HG03432 (cell line): ENCODE results near the gene TMBIM6.
"Not testable (repeated sequence)": the region's sequence is repeated elsewhere in the genome, so short reads cannot be mapped to it uniquely, and the experiment has no call there.

Experiments used
- ATAC-seq: cut with Tn5 transposase; IDR thresholded peaks from one replicate; pipeline ENCODE4 v1.9.1; 2021; ENCODE audit warnings: mild to moderate bottlenecking, moderate library complexity; ENCODE audit not compliant: unreplicated experiment

TMBIM6 gene

GRCh38 chr12:49740930-49741881 lies at the start of gene TMBIM6:
Gene TMBIM6 (plus strand): TSS chr12:49741557. CDS start chr12:49752494, 10,937 bp downstream.
- ATAC-seq, result peak; percentile 94

GRCh38 chr12:49692851-49693250 lies 48.5 kb upstream of the TMBIM6 start:
- no peak for ATAC-seq

GRCh38 chr12:49693931-49694444 lies 47.4 kb upstream of the TMBIM6 start:
- ATAC-seq, result no peak

GRCh38 chr12:49696723-49697122 lies 44.6 kb upstream of the TMBIM6 start:
- ATAC-seq, result no peak

GRCh38 chr12:49697808-49698207 lies 43.5 kb upstream of the TMBIM6 start:
- ATAC-seq, result no peak

GRCh38 chr12:49698619-49699545 lies 42.5 kb upstream of the TMBIM6 start:
- peak; percentile 80 for ATAC-seq

- ATAC-seq, result no peak
Observed at GRCh38 chr12:49702009-49702408, 39.3 kb upstream of the TMBIM6 start.

- no peak for ATAC-seq
Observed at GRCh38 chr12:49702676-49703215, 38.6 kb upstream of the TMBIM6 start.

- ATAC-seq, result no peak
Observed at GRCh38 chr12:49703647-49704137, 37.7 kb upstream of the TMBIM6 start.

- no peak for ATAC-seq
Observed at GRCh38 chr12:49705479-49706134, 35.8 kb upstream of the TMBIM6 start.

GRCh38 chr12:49706351-49707127 lies 34.8 kb upstream of the TMBIM6 start:
- peak; percentile 0 for ATAC-seq

GRCh38 chr12:49707128-49707811 lies 34.1 kb upstream of the TMBIM6 start, which contains the start of gene FMNL3:
Gene FMNL3 (minus strand): TSS chr12:49707405. CDS start chr12:49707180, 225 bp downstream.
- peak; percentile 86 for ATAC-seq

- ATAC-seq, result no peak
Observed at GRCh38 chr12:49707812-49708147, 33.6 kb upstream of the TMBIM6 start.

- no peak for ATAC-seq
Observed at GRCh38 chr12:49708851-49709250, 32.5 kb upstream of the TMBIM6 start.

GRCh38 chr12:49713952-49714351 lies 27.4 kb upstream of the TMBIM6 start:
- ATAC-seq, result not testable (repeated sequence)

GRCh38 chr12:49716553-49716952 lies 24.8 kb upstream of the TMBIM6 start:
- peak; percentile 58 for ATAC-seq

GRCh38 chr12:49717800-49718199 lies 23.6 kb upstream of the TMBIM6 start:
- not testable (repeated sequence) for ATAC-seq

- no peak for ATAC-seq
Observed at GRCh38 chr12:49720214-49720613, 21.1 kb upstream of the TMBIM6 start.

- ATAC-seq, result not testable (repeated sequence)
Observed at GRCh38 chr12:49721355-49721754, 20.0 kb upstream of the TMBIM6 start.
